ENCODE data around the gene HSPB2.

DNA sequence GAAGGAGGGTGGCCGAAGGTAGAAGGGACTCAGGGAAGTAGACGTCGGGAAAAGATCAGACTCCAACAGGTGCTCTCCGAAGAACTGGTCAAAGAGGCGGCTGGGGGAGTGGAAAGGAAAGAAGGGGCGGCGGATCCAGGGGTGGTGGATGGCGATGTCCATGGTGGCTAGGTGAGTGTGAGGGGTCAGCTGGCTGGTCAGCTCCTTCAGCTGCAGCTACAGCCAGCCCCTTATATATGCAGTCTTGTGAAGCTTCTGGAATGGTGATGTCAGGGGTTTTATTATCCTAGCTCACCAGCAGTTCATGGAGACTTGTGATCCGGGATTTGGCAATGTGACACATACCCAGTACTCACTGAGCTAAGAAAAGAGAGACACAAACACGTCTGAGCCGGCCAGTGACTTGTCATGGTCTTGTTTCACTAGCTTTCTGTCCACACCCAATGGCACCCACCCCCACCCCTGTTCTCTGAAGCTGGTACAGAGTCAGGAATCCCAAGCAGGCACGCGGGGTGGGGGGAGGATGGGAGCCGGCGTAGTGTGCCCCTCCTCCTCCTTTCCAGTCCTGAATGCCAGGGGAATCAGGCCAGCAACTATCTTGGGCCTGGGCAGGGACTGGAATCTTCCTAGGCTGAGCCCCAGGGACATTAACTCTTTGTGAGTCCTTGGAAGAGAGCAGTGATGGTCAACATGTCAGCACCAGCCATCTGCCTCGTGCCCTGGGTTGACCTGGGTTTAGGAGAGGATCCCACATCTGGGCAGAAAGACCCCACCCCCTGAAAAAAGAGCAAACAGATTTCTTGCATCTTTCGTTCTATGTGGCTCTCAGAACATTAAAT is 752 bp upstream of the HSPB2 start, which contains the start of gene CRYAB:
- TF ChIP-seq, protein P1, sequence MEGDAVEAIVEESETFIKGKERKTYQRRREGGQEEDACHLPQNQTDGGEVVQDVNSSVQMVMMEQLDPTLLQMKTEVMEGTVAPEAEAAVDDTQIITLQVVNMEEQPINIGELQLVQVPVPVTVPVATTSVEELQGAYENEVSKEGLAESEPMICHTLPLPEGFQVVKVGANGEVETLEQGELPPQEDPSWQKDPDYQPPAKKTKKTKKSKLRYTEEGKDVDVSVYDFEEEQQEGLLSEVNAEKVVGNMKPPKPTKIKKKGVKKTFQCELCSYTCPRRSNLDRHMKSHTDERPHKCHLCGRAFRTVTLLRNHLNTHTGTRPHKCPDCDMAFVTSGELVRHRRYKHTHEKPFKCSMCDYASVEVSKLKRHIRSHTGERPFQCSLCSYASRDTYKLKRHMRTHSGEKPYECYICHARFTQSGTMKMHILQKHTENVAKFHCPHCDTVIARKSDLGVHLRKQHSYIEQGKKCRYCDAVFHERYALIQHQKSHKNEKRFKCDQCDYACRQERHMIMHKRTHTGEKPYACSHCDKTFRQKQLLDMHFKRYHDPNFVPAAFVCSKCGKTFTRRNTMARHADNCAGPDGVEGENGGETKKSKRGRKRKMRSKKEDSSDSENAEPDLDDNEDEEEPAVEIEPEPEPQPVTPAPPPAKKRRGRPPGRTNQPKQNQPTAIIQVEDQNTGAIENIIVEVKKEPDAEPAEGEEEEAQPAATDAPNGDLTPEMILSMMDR (IDR thresholded peaks at IDR 0.05) = no peak
- no peak for TF ChIP-seq EZH2 (IDR thresholded peaks at IDR 0.05; ENCODE audit: borderline replicate concordance, insufficient read depth, low read depth, low read length, poor library complexity, severe bottlenecking)
